ENCODE measurements around the gene VRK1.

Gene VRK1

DNA sequence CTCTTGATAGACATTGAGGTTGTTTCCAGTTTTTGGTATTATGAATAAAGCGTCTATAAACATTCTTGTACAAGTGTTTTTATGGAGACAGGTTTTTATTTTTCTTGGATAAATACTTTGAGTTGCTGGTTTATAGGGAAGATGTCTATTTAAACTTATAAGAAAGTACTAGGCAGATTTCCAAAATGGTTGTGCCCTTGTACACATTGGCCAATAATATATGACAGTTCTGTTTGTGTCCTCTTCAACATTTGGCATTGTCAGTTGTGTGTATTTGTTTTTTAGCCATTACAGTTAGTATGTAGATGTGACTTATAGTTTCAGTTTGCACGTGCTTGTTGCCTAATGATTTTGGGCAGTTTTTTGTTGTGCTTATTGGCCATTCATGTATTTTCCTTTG, 42.1 kb downstream of the VRK1 start:
- no peak for ATAC-seq
- TF ChIP-seq CSDC2 (CRISPR knock-in tag; IDR thresholded peaks at IDR 0.05): no peak
- TF ChIP-seq ZNF8 (CRISPR knock-in tag; IDR thresholded peaks at IDR 0.05): no peak
- no peak for TF ChIP-seq BACH2 (CRISPR knock-in tag; IDR thresholded peaks at IDR 0.05; ENCODE audit: borderline replicate concordance)
- no peak for TF ChIP-seq SNAI2 (CRISPR knock-in tag; IDR thresholded peaks at IDR 0.05)
- TF ChIP-seq PPARA (CRISPR knock-in tag; IDR thresholded peaks at IDR 0.05; ENCODE audit: borderline replicate concordance): no peak
- TF ChIP-seq ISL1 (CRISPR knock-in tag; IDR thresholded peaks at IDR 0.05): no peak
- TF ChIP-seq GLIS3 (CRISPR knock-in tag; IDR thresholded peaks at IDR 0.05): no peak
- no peak for TF ChIP-seq ZNF70 (CRISPR knock-in tag; IDR thresholded peaks at IDR 0.05)
- no peak for TF ChIP-seq ESRRG (CRISPR knock-in tag; IDR thresholded peaks at IDR 0.05)

DNA sequence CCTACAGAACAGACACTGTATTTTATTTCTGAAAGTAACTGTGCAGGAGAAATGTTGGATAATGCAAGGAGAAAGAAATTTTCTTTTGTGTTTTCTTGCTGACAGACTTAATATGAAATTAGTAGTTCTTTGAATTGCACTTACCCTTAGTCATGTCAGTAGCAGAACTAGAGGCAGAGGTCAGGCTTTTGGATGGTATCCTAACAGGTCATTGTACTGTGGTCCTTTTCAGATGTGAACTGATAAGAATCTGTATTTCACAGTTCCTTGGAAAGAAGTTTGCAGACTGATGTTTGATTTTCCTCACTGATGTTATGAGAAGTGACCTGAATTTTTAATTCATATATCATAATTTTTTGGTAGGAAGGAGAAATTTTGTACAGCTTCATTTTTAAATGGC, 46.0 kb downstream of the VRK1 start:
- no peak for ATAC-seq
- TF ChIP-seq ZNF565 (CRISPR knock-in tag; conservative IDR thresholded peaks at IDR 0.05; ENCODE audit: low read depth) (no peak), OSR1 (CRISPR knock-in tag; IDR thresholded peaks at IDR 0.05) (no peak), GLIS3 (CRISPR knock-in tag; IDR thresholded peaks at IDR 0.05) (no peak), ZC3H10 (CRISPR knock-in tag; IDR thresholded peaks at IDR 0.05) (no peak), ZNF70 (CRISPR knock-in tag; IDR thresholded peaks at IDR 0.05) (no peak), ARNTL (CRISPR knock-in tag; IDR thresholded peaks at IDR 0.05; ENCODE audit: borderline replicate concordance, low read depth) (no peak), TCF4 (CRISPR knock-in tag; IDR thresholded peaks at IDR 0.05; ENCODE audit: borderline replicate concordance) (no peak), CSDC2 (CRISPR knock-in tag; IDR thresholded peaks at IDR 0.05) (no peak), PPARA (CRISPR knock-in tag; IDR thresholded peaks at IDR 0.05; ENCODE audit: borderline replicate concordance) (no peak), BACH2 (CRISPR knock-in tag; IDR thresholded peaks at IDR 0.05; ENCODE audit: borderline replicate concordance) (no peak), TOX (CRISPR knock-in tag; IDR thresholded peaks at IDR 0.05; ENCODE audit: borderline replicate concordance) (no peak), RARB (CRISPR knock-in tag; IDR thresholded peaks at IDR 0.05) (no peak)
- TF ChIP-seq, protein P1, sequence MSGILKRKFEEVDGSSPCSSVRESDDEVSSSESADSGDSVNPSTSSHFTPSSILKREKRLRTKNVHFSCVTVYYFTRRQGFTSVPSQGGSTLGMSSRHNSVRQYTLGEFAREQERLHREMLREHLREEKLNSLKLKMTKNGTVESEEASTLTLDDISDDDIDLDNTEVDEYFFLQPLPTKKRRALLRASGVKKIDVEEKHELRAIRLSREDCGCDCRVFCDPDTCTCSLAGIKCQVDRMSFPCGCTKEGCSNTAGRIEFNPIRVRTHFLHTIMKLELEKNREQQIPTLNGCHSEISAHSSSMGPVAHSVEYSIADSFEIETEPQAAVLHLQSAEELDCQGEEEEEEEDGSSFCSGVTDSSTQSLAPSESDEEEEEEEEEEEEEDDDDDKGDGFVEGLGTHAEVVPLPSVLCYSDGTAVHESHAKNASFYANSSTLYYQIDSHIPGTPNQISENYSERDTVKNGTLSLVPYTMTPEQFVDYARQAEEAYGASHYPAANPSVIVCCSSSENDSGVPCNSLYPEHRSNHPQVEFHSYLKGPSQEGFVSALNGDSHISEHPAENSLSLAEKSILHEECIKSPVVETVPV (CRISPR knock-in tag; IDR thresholded peaks at IDR 0.05): no peak
- TF ChIP-seq, protein P2, sequence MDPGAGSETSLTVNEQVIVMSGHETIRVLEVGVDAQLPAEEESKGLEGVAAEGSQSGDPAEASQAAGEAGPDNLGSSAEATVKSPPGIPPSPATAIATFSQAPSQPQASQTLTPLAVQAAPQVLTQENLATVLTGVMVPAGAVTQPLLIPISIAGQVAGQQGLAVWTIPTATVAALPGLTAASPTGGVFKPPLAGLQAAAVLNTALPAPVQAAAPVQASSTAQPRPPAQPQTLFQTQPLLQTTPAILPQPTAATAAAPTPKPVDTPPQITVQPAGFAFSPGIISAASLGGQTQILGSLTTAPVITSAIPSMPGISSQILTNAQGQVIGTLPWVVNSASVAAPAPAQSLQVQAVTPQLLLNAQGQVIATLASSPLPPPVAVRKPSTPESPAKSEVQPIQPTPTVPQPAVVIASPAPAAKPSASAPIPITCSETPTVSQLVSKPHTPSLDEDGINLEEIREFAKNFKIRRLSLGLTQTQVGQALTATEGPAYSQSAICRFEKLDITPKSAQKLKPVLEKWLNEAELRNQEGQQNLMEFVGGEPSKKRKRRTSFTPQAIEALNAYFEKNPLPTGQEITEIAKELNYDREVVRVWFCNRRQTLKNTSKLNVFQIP (CRISPR knock-in tag; IDR thresholded peaks at IDR 0.05; ENCODE audit: borderline replicate concordance, low read depth): no peak

DNA sequence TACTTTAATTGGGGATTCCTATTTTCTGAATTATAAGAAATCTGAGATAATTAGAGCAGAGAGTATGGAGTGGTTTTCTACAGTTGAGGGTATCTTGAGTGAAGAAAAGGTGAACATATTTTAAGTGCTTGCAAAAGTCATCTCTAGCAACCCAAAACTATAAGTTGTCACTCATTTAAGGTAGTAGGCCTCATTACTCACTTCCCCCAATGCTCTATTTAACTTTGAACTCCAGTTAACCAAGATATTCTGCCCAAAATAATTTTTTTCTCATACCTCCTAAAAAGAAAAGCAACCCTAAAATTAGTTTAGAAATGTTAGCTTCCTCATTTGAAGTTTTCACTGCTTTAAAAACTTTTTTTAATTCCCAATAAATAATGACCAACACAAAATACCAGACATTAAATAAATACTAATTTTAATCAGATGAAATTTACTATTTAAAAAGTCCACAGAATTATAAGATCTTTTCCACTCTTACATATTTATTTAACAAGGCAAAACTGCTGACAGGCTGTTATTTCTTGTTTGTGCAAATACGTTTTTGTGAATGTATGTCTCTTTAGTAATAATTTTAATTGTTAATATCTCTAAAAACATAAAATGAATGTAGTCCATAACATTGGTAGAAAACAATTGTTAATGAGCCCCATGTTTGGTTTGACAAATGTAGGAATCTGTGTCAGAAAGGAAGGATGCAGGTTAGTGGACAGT, 47.8 kb downstream of the VRK1 start:
- TF ChIP-seq ISL1 (CRISPR knock-in tag; IDR thresholded peaks at IDR 0.05) (no peak), TOX (CRISPR knock-in tag; IDR thresholded peaks at IDR 0.05; ENCODE audit: borderline replicate concordance) (no peak), SNAI2 (CRISPR knock-in tag; IDR thresholded peaks at IDR 0.05) (no peak), ZNF70 (CRISPR knock-in tag; IDR thresholded peaks at IDR 0.05) (no peak), ZC3H10 (CRISPR knock-in tag; IDR thresholded peaks at IDR 0.05) (no peak), BACH2 (CRISPR knock-in tag; IDR thresholded peaks at IDR 0.05; ENCODE audit: borderline replicate concordance) (no peak), OSR1 (CRISPR knock-in tag; IDR thresholded peaks at IDR 0.05) (no peak)
- TF ChIP-seq, protein P2 (CRISPR knock-in tag; IDR thresholded peaks at IDR 0.05; ENCODE audit: borderline replicate concordance, low read depth): no peak
- TF ChIP-seq, protein P1 (CRISPR knock-in tag; IDR thresholded peaks at IDR 0.05): no peak
- TF ChIP-seq, protein P3, sequence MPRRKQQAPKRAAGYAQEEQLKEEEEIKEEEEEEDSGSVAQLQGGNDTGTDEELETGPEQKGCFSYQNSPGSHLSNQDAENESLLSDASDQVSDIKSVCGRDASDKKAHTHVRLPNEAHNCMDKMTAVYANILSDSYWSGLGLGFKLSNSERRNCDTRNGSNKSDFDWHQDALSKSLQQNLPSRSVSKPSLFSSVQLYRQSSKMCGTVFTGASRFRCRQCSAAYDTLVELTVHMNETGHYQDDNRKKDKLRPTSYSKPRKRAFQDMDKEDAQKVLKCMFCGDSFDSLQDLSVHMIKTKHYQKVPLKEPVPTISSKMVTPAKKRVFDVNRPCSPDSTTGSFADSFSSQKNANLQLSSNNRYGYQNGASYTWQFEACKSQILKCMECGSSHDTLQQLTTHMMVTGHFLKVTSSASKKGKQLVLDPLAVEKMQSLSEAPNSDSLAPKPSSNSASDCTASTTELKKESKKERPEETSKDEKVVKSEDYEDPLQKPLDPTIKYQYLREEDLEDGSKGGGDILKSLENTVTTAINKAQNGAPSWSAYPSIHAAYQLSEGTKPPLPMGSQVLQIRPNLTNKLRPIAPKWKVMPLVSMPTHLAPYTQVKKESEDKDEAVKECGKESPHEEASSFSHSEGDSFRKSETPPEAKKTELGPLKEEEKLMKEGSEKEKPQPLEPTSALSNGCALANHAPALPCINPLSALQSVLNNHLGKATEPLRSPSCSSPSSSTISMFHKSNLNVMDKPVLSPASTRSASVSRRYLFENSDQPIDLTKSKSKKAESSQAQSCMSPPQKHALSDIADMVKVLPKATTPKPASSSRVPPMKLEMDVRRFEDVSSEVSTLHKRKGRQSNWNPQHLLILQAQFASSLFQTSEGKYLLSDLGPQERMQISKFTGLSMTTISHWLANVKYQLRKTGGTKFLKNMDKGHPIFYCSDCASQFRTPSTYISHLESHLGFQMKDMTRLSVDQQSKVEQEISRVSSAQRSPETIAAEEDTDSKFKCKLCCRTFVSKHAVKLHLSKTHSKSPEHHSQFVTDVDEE (CRISPR knock-in tag; IDR thresholded peaks at IDR 0.05): no peak
- ATAC-seq: no peak

All from SK-N-SH treated with all-trans-retinoic acid at 6 μM for 48 hours (cell line).